ENCODE results near the gene KCNH2.

The KCNH2 gene

GRCh38 chr7:150959739-150960734 is 18.1 kb downstream of the KCNH2 start:
- peak; percentile 91 for DNase-seq (ENCODE audit: low spot score)

- DNase-seq (ENCODE audit: low spot score) = no peak
Measured at GRCh38 chr7:150959081-150959480, 19.0 kb downstream of the KCNH2 start.

- peak; percentile 55 for DNase-seq (ENCODE audit: low spot score)
Measured at GRCh38 chr7:150958597-150958996, 19.5 kb downstream of the KCNH2 start.

GRCh38 chr7:150958062-150958552 is 20.0 kb downstream of the KCNH2 start:
- DNase-seq (ENCODE audit: low spot score) = no peak

- no peak for DNase-seq (ENCODE audit: low spot score)
Measured at GRCh38 chr7:150957133-150958020, 20.7 kb downstream of the KCNH2 start.

DNA sequence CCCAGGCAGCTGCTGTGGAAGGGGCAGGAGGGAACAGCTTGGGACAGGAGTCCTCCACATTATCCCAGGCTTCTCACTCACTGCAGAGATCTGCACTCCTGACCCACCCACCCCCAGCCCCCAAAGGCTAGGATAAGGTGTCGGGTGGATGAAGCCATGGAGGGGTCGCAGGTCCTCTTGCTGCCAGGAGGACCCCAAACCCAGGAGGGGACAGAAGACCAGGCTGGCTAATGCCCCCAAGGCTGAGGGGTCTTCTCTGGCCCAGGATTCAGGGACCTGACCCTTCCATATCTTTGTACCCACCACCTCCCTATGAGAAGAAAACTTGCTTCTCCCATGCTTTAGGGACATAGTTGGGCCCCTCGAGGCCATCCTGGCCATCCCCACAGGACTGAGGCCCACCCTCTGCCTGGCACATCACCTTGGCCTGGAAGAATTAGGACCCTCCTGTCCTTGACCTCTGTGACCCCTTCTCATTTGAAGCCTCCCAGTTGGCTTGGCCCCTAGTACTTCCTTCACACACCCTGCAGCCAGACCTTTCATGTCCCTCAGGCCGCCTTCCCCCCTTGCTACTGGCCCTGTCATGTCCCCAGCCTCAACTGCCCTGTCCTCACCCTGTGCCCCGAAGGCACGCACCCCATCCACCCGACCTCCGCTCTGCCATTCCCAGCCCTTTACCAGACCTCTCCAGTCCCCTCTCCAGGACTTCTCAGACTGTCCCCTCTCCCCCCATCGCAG is 21.6 kb downstream of the KCNH2 start:
- no peak for DNase-seq (ENCODE audit: low spot score)

DNA sequence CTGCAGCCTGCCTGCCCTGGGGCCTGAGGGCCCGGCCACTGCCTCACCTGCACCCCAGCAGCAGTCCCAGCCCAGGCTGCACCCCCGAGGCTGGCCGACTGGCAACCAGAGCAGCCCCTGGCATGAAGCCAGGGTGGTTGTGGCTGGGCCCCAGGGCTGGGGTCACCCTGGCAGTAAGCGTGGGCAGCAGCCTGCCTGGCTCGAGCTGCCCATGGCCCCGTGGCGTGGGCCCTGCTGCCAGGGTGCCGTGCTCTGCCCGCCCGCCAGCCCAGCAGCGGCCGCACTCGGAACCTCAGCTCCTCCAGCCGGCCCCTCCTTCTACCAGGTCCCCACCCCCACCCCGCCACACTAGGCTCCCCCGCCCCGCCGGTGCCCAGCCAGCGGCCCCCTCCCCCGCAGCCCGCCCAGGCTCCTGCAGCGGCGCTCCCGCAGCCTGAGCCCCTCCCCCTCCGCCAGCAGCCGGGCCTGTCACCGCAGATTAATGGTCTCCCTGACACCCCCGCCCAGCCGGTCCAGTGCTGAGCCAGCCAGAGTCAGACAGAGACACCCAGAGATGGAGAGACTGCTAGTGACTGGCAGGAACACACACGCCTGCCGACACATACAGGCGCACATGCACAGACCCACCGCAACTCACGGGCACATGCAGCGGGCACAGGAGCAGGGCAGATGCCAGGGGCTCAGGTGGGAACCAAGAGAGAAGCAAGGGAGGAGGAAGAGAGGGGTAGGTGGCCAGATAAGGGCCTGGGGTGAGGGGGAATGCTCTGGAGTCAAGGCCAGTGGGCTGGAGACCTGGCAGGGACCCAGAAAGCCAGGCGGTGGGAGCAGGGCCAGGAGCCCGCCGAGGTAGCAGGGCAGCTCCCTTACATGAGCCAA is 22.4 kb downstream of the KCNH2 start:
- peak; percentile 88 for DNase-seq (ENCODE audit: low spot score)

- no peak for DNase-seq (ENCODE audit: low spot score)
Measured at GRCh38 chr7:150954986-150955518, 23.1 kb downstream of the KCNH2 start.

GRCh38 chr7:150954201-150954985 is 23.7 kb downstream of the KCNH2 start:
- DNase-seq (ENCODE audit: low spot score) = no peak

DNA sequence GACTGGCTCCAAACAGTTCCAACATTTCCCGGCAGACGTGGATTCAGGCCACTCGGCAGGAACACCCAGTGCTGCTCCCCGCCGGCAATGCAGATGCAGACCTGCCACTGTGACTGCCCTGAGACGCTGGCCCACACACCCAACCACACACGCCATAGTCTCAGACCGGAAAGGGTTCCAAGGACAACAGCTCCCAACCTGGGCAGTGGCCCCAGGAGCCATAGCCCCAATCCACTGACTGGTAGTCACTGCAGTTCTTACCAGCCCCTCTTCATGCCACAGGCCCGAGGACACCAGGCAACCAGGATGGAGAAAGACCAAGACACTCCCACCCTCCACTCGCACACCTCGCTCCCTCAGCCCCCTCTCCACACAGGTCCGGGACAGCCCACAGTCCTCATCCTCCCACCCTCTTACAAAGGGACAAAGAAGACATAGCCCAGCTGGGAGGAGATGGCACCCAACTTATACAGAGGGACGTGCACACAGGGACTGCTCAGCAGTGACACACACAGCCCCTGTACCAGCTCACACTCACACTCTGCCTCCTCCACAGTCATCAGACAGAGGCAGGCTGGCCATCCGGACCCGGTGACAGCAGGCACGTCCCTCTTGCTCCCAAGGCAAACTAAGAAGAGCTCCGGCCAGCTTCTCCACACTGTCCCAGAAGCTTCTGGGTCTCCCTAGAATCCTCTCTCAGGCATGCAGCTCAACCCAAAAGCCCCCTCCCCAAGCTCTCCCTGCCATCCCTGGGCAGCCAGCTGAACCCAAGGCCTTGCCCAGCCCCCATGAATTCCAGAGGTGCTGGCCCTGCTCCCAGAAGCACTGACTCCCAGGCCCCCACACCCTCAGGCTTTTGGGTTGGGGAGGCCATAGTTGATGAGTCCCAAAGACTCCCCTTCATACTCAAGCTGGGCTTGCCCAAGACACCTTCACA is 24.8 kb downstream of the KCNH2 start:
- DNase-seq (ENCODE audit: low spot score) = no peak

DNA sequence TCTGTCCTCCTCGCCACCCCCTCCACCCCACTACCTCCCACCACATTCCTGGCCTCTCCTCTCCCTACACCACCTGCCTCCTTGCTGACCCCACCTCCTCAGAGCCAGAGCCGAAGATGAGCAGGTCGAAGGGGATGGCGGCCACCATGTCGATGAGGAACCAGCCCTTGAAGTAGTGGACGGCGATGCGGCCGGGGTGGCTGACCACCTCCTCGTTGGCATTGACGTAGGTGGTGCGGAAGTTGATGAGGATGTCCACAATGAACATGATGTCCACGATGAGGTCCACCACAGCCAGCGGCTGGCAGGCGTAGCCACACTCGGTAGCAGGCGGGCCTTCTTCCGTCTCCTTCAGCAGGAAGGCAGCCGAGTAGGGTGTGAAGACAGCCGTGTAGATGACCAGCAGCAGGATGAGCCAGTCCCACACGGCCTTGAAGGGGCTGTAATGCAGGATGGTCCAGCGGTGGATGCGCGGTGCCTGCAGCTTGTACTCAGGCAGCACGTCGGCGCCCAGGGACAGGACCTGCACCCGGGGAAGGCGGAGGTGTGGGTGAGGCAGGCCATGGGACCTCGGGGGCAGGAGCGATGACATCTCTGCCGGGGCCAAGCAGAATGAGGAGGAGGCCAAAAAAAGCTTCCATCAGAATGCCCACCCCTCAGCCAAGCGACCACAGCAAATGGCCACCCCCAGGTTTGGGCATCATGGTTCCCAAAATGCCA is 25.6 kb downstream of the KCNH2 start:
- DNase-seq (ENCODE audit: low spot score) = no peak

DNA sequence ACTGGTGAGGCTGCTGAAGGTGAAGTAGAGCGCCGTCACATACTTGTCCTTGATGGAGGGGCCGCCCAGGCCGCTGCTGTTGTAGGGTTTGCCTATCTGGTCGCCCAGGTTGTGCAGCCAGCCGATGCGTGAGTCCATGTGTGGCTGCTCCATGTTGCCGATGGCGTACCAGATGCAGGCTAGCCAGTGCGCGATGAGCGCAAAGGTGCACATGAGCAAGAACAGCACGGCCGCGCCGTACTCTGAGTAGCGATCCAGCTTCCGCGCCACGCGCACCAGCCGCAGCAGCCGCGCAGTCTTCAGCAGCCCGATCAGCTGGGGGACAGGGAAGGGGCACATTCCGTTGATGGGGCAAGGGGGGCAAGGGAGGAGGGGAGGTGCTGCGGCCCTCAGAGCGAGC is 26.6 kb downstream of the KCNH2 start:
- DNase-seq (ENCODE audit: low spot score) = no peak

GRCh38 chr7:150951181-150951520 is 27.0 kb downstream of the KCNH2 start:
- no peak for DNase-seq (ENCODE audit: low spot score)

DNA sequence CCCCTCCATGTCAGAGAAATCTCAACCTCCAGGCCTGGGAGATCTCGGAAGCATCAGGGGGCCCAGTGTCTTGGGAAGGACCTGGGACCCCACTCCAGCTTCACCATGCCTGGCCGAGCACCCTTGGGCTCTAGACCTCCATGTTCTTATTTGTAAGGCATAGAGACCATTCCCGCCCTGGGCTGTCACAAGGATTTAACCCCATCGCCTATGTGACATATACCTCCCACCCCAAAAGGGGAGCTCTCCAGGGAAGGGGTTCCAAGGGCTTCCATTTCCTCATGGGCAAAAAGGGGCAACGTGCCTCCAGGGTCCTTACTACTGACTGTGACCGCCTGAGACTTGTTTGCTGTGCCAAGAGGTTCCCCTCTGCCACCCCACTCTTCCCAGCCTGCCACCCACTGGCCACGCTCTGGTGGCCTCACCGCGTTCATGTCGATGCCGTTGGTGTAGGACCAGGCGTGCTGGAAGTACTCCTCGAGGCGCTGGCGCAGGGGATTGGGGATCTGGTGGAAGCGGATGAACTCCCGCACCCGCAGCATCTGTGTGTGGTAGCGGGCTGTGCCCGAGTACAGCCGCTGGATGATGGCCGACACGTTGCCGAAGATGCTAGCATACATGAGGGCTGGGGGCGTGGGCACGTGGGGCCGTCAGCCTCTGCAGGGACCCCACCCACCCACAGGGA is 27.5 kb downstream of the KCNH2 start:
- no peak for DNase-seq (ENCODE audit: low spot score)

- DNase-seq (ENCODE audit: low spot score) = no peak
Measured at GRCh38 chr7:150949971-150950491, 28.1 kb downstream of the KCNH2 start.

DNA sequence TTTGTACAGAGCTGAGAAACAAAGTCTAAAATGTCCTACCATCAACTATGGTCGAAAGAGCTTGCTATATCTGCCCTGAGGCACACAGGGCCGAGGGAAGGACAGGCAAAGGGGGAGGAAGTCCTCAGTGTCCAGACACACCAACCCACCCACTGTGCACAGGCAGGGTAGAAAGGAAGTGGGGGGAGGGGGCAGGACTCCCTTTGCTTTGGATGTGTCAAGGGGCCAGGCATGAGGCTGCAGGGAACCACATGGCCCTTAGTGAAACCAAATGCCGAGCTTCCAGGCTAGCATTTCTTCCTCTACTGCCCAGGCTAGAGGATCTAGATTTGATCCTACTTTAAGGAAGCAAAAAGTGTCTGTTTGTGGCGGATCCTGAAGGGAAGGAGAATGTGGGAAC is 28.6 kb downstream of the KCNH2 start:
- DNase-seq (ENCODE audit: low spot score) = no peak

DNA sequence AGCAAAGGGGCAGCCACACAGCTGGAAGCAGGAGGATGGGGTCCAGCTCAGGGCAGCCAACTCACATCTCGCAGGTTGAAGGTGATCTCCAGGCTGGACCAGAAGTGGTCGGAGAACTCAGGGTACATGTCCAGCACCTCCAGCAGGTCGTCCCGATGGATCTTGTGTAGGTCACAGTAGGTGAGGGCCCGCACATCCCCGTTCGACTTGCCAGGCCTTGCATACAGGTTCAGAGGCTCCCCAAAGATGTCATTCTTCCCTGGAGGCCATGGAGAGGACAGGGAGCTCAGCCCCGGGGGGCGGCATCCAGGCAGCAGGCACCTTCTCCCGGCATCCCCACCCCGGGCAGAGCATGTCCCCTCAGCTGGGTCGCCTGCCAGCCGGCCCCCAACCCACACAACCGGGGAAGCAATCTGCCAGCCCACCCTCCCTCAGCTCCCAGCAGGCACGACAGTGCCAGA is 29.3 kb downstream of the KCNH2 start:
- DNase-seq (ENCODE audit: low spot score) = no peak

Data from hematopoietic multipotent progenitor cell treated with erythropoietin and hydrocortisone succinate and interleukin-3 and kit ligand, for 15 days (in vitro differentiated cells).